CD4-positive, alpha-beta memory T cell (primary cell): ENCODE measurements around the gene LTBP2. TPM values are rescaled to one million over a fixed set of nuclear protein-coding genes. Genes with fewer than 3 reads are reported as not detected.
A peak's percentile ranks its signal among the peaks of the same experiment; 100 is the strongest.

Source experiments
- CTCF ChIA-PET: fragments of 350-600 bp; sonication (Branson Sonifier 250); formaldehyde crosslinking; loops from one replicate; lab custom pipeline; 2021; ENCODE audit warnings: inconsistent platforms; ENCODE audit not compliant: partially characterized antibody; lab: Charles Lee
- POLR2A ChIA-PET: fragments of 350-600 bp; sonication (Branson Sonifier 250); formaldehyde crosslinking; loops from one replicate; lab custom pipeline; 2021; ENCODE audit not compliant: partially characterized antibody; lab: Charles Lee
- DNase-seq, 5 donors: peaks; one replicate each; pipeline versions ENCODE4 v3.0.0 to v3.0.0-alpha.2; 2020 to 2022; ENCODE audit warnings: mixed read lengths in 1 of 5
- H3K27ac ChIP-seq: one replicate; pipeline ENCODE4 v1.7.0; 2013; ENCODE audit warnings: low read depth, low read length
- H3K27me3 ChIP-seq: 2 replicates; pipeline ENCODE4 v1.7.0; 2013; ENCODE audit warnings: mild to moderate bottlenecking, low read length, moderate library complexity; ENCODE audit not compliant: insufficient read depth
- H3K36me3 ChIP-seq: 2 replicates; pipeline ENCODE4 v1.7.0; 2013; ENCODE audit warnings: mild to moderate bottlenecking, low read length, moderate library complexity; ENCODE audit not compliant: insufficient read depth
- H3K4me1 ChIP-seq: 2 replicates; pipeline ENCODE4 v1.7.0; 2013; ENCODE audit warnings: mild to moderate bottlenecking, low read length, moderate library complexity; ENCODE audit not compliant: insufficient read depth
- H3K4me3 ChIP-seq, 2 donors: one replicate each; pipeline ENCODE4 v1.7.0; 2013; ENCODE audit warnings: low read length in 2 of 2, mild to moderate bottlenecking in 1 of 2
- H3K9me3 ChIP-seq, 2 donors: one replicate each; pipeline ENCODE4 v1.7.0; 2013; ENCODE audit warnings: low read length in 2 of 2, control low read depth in 1 of 2; ENCODE audit not compliant: control insufficient read depth in 1 of 2
- H3K27ac Mint-ChIP-seq, 7 donors: one replicate each; pipeline ENCODE4 v1.8.0; 2020 to 2021; ENCODE audit warnings: mixed read lengths in 7 of 7, mild to moderate bottlenecking in 6 of 7, inconsistent platforms in 3 of 7, moderate library complexity in 3 of 7
- H3K27me3 Mint-ChIP-seq, 2 donors: one replicate each; pipeline ENCODE4 v1.8.0; 2020 to 2021; ENCODE audit warnings: mixed read lengths in 2 of 2
- H3K36me3 Mint-ChIP-seq, 2 donors: one replicate each; pipeline ENCODE4 v1.8.0; 2020 to 2021; ENCODE audit warnings: mixed read lengths in 2 of 2, inconsistent platforms in 1 of 2, mild to moderate bottlenecking in 1 of 2
- H3K4me1 Mint-ChIP-seq, 4 donors: one replicate each; pipeline ENCODE4 v1.8.0; 2020 to 2021; ENCODE audit warnings: mixed read lengths in 4 of 4, mild to moderate bottlenecking in 1 of 4
- H3K4me3 Mint-ChIP-seq, 8 donors: one replicate each; pipeline ENCODE4 v1.8.0; 2020 to 2021; ENCODE audit warnings: mixed read lengths in 8 of 8, mild to moderate bottlenecking in 7 of 8, moderate library complexity in 6 of 8, inconsistent platforms in 3 of 8
- H3K9me3 Mint-ChIP-seq, 8 donors: one replicate each; pipeline ENCODE4 v1.8.0; 2020 to 2021; ENCODE audit warnings: mixed read lengths in 8 of 8, mild to moderate bottlenecking in 5 of 8, inconsistent platforms in 3 of 8, moderate library complexity in 1 of 8
- intact Hi-C: fragments of 100-400 bp; cut with micrococcal nuclease; formaldehyde crosslinking; loops from one replicate; pipeline ENCODE4 v1.15.1; 2023
- polyA plus RNA-seq, 2 donors: library from polyadenylated mRNA; unstranded; fragments of 300-500 nt; fragmentation: Illumina TruSeq; gene quantifications; one replicate each; pipeline ENCODE4 v1.2.3, GENCODE V29; 2021
- total RNA-seq, 2 experiments: library from RNA; stranded (reverse); gene quantifications; one replicate each; pipeline ENCODE4 v1.2.3, GENCODE V29; 2021

The LTBP2 gene
- total RNA-seq = under 1 TPM; 0.36 to 0.44 TPM
- under 1 TPM; 0.11 to 0.36 TPM for polyA plus RNA-seq

DNA sequence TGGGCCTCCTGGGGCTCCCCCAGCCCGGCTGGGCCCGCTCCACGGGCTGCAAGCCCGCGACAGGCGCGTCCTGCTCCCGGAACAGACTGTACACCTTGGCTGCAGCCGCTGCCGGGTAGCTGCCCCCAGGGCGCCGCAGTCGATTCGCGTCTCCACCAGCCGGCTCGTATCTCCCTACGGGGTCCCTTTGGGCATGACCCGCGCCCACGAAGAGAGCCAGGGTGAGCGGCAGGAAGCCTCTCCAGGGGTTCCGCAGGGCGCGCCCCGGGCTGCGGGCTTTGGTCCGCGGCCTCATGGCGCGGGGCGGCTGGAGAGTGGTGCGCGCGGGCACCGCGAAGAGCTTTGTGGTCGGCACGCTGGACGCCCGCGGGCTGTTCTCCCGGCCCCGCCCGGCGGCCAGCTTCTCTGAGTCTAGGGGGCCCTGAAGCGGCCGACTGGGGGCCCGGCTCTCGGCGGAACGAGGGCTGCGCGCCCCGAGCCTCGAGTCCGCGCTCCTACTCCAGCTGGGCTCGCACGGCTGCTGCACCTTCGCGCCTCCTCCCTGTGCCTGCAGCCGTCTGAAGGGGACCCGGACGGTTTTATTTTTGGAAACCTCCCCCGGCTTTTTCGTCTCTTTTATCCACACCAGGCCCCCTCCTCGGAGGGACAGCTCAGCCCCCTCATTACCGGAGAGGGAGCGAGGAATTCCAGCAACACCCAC is at the start of gene LTBP2:
Gene LTBP2 (minus strand): TSS at position 588 of the 700 bp plus-strand sequence. CDS start 293 bp downstream, at position 295.
- intact Hi-C loops = loop anchor here (1.0 to 10.0 kb wide), 2 partner anchors 249 to 1053 kb away; partner anchors contain the start of genes ERG28 and TTLL5
- peak within 1 kb of the TSS; percentile 17 to 72 for H3K4me3 ChIP-seq
- peak within 1 kb of the TSS; percentile 67 to 81 (median 78) for H3K4me3 Mint-ChIP-seq

GRCh38 chr14:74660863-74661262 is 48.8 kb upstream of the LTBP2 start:
- Histone ChIP-seq H3K4me1 (no peaks in the 10 kb centered on the region), H3K4me3 (no peak overlapping the region), H3K9me3 (no peaks in the 10 kb centered on the region), H3K27me3 (no peaks in the 10 kb centered on the region), H3K27ac (no peak overlapping the region), H3K36me3 (peaks cover 35% of the 10 kb centered on the region)
- H3K4me1 Mint-ChIP-seq = no peaks in the 10 kb centered on the region
- DNase-seq = no peak
- H3K9me3 Mint-ChIP-seq = no peaks in the 10 kb centered on the region
- peak overlapping the region in 1 of 7 donors; percentile 10 for H3K27ac Mint-ChIP-seq
- POLR2A ChIA-PET = no interaction called here
- H3K36me3 Mint-ChIP-seq = peaks cover 47 to 71% of the 10 kb centered on the region in 2 donors
- intact Hi-C loops = no loop called here
- H3K4me3 Mint-ChIP-seq = no peak overlapping the region
- no peaks in the 10 kb centered on the region for H3K27me3 Mint-ChIP-seq
- CTCF ChIA-PET = interaction anchor here (1.3 kb wide), 1 partner anchor 52 kb away, joined by 3 read pairs; no protein-coding TSS in a partner anchor

More for the DNA sequence above, at the start of gene LTBP2:
- Histone ChIP-seq H3K4me1 (peaks cover 24% of the 10 kb centered on the region), H3K36me3 (no peaks in the 10 kb centered on the region), H3K27me3 (no peaks in the 10 kb centered on the region), H3K27ac (no peak within 1 kb of the TSS), H3K9me3 (no peaks in the 10 kb centered on the region)
- Mint-ChIP-seq H3K27me3 (peaks cover 4 to 5% of the 10 kb centered on the region in 2 donors), H3K9me3 (no peaks in the 10 kb centered on the region), H3K4me1 (peaks cover 21 to 44% (median 35%) of the 10 kb centered on the region in 4 donors), H3K27ac (peak within 1 kb of the TSS in 2 of 7 donors; percentile 22 to 42), H3K36me3 (no peaks in the 10 kb centered on the region)
- POLR2A ChIA-PET = interaction anchor here (2.0 kb wide), 1 partner anchor 151 kb away, joined by 4 read pairs; the partner anchor contains the start of gene YLPM1
- peak in 4 of 5 donors; percentile 19 to 25 (median 23) for DNase-seq
- CTCF ChIA-PET = interaction anchor here (0.7 to 6.4 kb wide), 21 partner anchors 9 to 271 kb away, joined by 3 to 57 read pairs (median 5); partner anchors contain the start of genes ISCA2, NPC2 and YLPM1

- Mint-ChIP-seq H3K9me3 (no peaks in the 10 kb centered on the region), H3K4me1 (no peaks in the 10 kb centered on the region), H3K27me3 (no peaks in the 10 kb centered on the region), H3K4me3 (no peak overlapping the region), H3K36me3 (peaks cover 48 to 68% of the 10 kb centered on the region in 2 donors), H3K27ac (no peak overlapping the region)
- DNase-seq = no peak
- ChIA-PET CTCF (interaction anchor here (1.3 kb wide), 1 partner anchor 51 kb away, joined by 3 read pairs; no protein-coding TSS in a partner anchor), POLR2A (no interaction called here)
- Histone ChIP-seq H3K4me3 (no peak overlapping the region), H3K9me3 (no peaks in the 10 kb centered on the region), H3K4me1 (no peaks in the 10 kb centered on the region), H3K36me3 (peaks cover 32% of the 10 kb centered on the region), H3K27ac (no peak overlapping the region), H3K27me3 (no peaks in the 10 kb centered on the region)
- intact Hi-C loops = no loop called here
Observed at GRCh38 chr14:74660167-74660566, 48.1 kb upstream of the LTBP2 start.

GRCh38 chr14:74658535-74659131 is 46.6 kb upstream of the LTBP2 start:
- no peaks in the 10 kb centered on the region for H3K9me3 Mint-ChIP-seq
- H3K4me3 ChIP-seq = no peak overlapping the region
- no peak overlapping the region for H3K27ac ChIP-seq
- H3K4me1 ChIP-seq = no peaks in the 10 kb centered on the region
- ChIA-PET POLR2A (no interaction called here), CTCF (no interaction called here)
- intact Hi-C loops = no loop called here
- H3K4me3 Mint-ChIP-seq = no peak overlapping the region
- H3K27me3 Mint-ChIP-seq = no peaks in the 10 kb centered on the region
- no peaks in the 10 kb centered on the region for H3K27me3 ChIP-seq
- no peaks in the 10 kb centered on the region for H3K4me1 Mint-ChIP-seq
- peaks cover 19% of the 10 kb centered on the region for H3K36me3 ChIP-seq
- DNase-seq = no peak
- H3K9me3 ChIP-seq = no peaks in the 10 kb centered on the region
- H3K36me3 Mint-ChIP-seq = peaks cover 37 to 59% of the 10 kb centered on the region in 2 donors
- peak overlapping the region in 1 of 7 donors; percentile 12 for H3K27ac Mint-ChIP-seq

- no peaks in the 10 kb centered on the region for H3K27me3 Mint-ChIP-seq
- H3K4me3 Mint-ChIP-seq = no peak overlapping the region
- H3K27ac Mint-ChIP-seq = peak overlapping the region in 3 of 7 donors; percentile 38 to 70 (median 54)
- intact Hi-C loops = no loop called here
- no peaks in the 10 kb centered on the region for H3K27me3 ChIP-seq
- DNase-seq = no peak
- CTCF ChIA-PET = interaction anchor here (0.6 to 1.4 kb wide), 8 partner anchors 10 to 480 kb away, joined by 3 to 5 read pairs (median 3); partner anchors contain the start of gene LTBP2
- no peaks in the 10 kb centered on the region for H3K4me1 ChIP-seq
- POLR2A ChIA-PET = no interaction called here
- H3K9me3 ChIP-seq = no peaks in the 10 kb centered on the region
- no peaks in the 10 kb centered on the region for H3K9me3 Mint-ChIP-seq
- H3K4me3 ChIP-seq = no peak overlapping the region
- H3K27ac ChIP-seq = no peak overlapping the region
- peaks cover 0 to 1% (median 0%) of the 10 kb centered on the region in 4 donors for H3K4me1 Mint-ChIP-seq
- peaks cover 5% of the 10 kb centered on the region for H3K36me3 ChIP-seq
- peaks cover 24 to 42% of the 10 kb centered on the region in 2 donors for H3K36me3 Mint-ChIP-seq
Observed at GRCh38 chr14:74656964-74657363, 44.9 kb upstream of the LTBP2 start.

DNA sequence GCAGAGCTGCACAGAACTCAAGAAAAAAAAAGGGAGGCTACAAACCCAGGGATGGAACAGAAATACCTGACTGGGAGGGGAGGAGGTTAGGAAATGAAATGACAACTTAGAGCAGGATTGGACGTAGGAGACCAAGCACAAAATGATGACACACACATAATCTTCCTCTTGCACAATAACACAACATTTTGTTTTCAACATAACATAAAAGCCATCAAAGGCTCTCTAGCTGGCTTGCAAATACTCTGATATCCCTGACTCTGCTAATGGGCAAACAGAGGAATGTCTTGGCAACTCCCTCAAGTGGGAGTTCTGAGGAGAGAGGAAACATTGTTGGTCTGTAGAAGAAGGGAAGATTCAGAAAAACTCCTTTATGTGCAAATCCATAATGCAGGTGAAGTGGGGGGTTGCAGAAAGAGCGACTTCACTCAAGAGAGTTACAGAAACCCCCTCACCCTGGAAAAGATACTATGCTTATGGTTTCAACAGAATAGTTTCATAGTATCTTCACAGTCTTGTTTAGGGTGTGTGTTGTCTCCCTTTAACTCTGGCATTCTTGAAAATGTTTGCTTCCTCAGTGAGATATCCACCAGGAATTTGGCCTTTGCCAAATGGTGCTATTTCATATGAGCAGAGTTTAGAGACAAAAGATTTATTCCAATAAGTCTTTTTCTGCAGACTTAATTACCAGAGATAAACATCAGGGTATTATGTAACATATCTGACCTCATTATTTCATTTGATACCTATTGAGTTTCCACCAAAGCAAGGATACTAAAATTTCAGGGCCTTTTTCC is 43.8 kb upstream of the LTBP2 start:
- no peak overlapping the region for H3K27ac ChIP-seq
- peak overlapping the region in 5 of 7 donors; percentile 7 to 67 (median 25) for H3K27ac Mint-ChIP-seq
- DNase-seq = no peak
- H3K36me3 ChIP-seq = no peaks in the 10 kb centered on the region
- H3K9me3 ChIP-seq = no peaks in the 10 kb centered on the region
- POLR2A ChIA-PET = interaction anchor here (1.3 kb wide), 1 partner anchor 37 kb away, joined by 3 read pairs; no protein-coding TSS in a partner anchor
- intact Hi-C loops = no loop called here
- no peaks in the 10 kb centered on the region for H3K27me3 ChIP-seq
- CTCF ChIA-PET = interaction anchor here (1.0 to 1.4 kb wide), 5 partner anchors 8 to 107 kb away, joined by 3 to 5 read pairs (median 3); partner anchors contain the start of gene LTBP2
- H3K36me3 Mint-ChIP-seq = peaks cover 18 to 32% of the 10 kb centered on the region in 2 donors
- H3K4me3 ChIP-seq = no peak overlapping the region
- no peaks in the 10 kb centered on the region for H3K4me1 ChIP-seq
- H3K4me3 Mint-ChIP-seq = no peak overlapping the region
- no peaks in the 10 kb centered on the region for H3K9me3 Mint-ChIP-seq
- no peaks in the 10 kb centered on the region for H3K27me3 Mint-ChIP-seq
- H3K4me1 Mint-ChIP-seq = peaks cover 4 to 13% (median 7%) of the 10 kb centered on the region in 4 donors
